Fibroblast of pulmonary artery (primary cell): Measurements from ENCODE around the gene LRRC74B.

Experiments
- DNase-seq: peaks from one replicate; pipeline ENCODE4 v3.0.0-alpha.2; 2010; ENCODE audit warnings: low read depth
- H3K4me3 ChIP-seq: replicated peaks from 2 replicates; pipeline ENCODE4 v1.5.1; 2011; ENCODE audit warnings: low read depth, mild to moderate bottlenecking, control low read depth, low read length, moderate library complexity
- CTCF ChIP-seq: IDR thresholded peaks from 2 replicates; pipeline ENCODE4 v1.5.1; 2011; ENCODE audit warnings: mild to moderate bottlenecking, control low read depth, low read length, inconsistent platforms; ENCODE audit errors: missing control alignments

LRRC74B gene

DNA sequence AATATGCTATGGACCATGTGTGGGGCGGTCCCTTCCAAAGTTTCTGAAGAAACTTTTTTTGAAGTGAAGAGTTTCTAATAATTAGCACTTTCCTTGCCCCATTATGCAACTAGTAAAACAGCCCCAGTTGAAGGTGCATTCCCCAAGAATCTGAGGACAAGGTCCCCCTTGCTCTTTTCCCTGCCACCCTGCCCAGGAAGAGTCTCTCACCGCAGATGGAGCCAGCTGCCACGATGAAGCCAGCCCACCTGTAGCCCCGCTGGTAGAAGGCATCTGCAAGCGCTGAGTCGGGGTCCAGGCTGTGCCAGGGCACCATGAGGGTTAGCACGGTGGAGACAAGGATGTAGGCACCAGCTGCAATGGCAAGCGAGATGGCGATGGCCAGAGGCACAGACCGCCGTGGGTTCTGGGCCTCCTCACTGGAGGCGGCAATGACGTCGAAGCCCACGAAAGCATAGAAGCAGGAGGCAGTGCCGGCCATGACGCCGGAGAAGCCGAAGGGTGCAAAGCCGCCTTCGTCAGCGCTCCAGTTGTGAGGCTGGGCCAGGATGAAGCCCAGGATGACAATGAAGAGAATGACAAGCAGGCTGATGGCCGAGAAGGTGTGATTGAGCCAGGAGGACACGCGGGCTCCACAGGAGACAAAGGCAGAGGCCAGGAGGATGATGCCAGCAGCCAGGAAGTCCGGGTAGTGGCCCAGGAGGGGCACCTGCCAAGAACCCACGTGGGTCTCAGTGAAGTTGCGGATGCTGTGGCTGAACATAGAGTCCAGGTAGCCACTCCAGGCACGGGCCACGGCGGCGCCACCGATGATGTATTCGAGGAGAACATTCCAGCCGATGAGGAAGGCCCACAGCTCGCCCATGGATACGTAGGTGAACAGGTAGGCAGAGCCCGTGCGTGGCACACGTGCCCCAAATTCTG lies 14.9 kb upstream of the LRRC74B start:
- no peak overlapping the region for H3K4me3 ChIP-seq
- TF ChIP-seq CTCF, result no peak
- DNase-seq, result no peak

DNA sequence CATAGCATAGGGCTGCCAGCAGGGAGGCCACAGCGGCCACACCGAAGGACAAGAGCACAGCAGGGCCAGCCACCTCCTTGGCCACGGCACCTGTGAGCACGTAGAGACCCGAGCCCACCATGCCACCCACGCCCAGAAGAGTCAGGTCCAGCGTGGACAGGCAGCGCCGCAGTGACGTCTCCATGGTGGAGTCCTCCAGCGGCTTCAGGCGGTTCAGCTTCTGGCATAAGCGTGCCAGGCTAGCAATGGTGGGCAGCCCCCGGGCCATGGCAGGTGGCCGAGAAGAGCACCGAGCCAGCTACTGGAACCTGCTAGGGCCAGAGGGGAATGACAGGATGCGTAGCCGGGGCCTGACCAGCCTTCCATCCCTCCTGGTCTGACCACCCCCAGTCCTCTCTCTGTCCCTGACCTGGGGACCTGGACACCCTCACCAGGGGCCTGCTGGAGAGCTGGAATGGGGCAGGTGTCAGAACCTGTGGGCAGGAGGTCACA lies 14.2 kb upstream of the LRRC74B start:
- no peak overlapping the region for H3K4me3 ChIP-seq
- no peak for TF ChIP-seq CTCF

DNA sequence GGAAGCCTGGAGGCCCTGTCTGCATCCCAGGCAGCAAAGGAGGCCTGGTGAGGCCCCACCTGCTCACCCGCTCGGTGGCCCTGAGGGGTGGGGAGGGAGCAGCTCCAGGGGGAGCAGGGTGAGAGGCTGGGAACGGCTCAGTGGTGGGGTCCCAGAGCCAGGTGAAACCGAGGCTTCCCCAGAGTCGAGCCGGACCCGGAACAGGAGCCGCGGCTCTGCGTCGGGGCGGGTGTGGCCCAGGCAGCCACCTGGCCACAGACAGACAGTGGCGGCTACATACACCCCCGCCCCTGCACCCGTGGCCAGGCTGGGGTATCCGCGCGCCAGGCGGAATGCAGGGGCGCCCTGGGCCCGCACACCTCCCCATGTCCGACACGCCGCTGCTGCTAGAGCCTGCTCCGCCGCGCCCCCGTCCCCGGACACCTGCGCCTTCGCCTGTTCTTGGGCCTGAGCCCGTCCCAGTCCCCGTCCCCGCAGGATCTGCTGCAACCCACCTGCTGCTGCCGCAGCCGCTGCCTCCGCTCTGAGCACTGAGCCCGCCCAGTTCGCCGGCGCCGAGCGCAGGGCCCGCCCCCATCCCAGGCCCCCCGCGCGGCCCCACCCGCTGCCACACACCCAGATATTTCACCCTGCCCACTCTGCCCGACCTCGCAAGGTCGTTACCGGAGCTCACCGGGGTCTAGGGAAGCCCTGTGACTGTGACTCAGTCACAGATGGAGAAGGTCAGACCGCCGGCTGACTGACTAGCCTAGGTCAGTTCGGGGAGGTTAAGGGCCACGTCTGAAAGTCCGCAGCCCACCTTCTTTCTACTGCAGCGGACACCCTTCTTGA lies 13.5 kb upstream of the LRRC74B start, which contains the start of gene SLC7A4:
TSS of gene SLC7A4 (minus strand) at position 525 of the 831 bp plus-strand sequence. CDS start 749 bp downstream, outside the sequence.
- no peak for DNase-seq
- no peak within 1 kb of the TSS for H3K4me3 ChIP-seq
- no peak for TF ChIP-seq CTCF

More for the DNA sequence above, 14.2 kb upstream of the LRRC74B start:
- no peak for DNase-seq

- TF ChIP-seq CTCF, result no peak
- no peak overlapping the region for H3K4me3 ChIP-seq
- DNase-seq, result no peak
These were observed 12.7 kb upstream of the LRRC74B start for GRCh38 chr22:21032868-21033688.

GRCh38 chr22:21033895-21034294 lies 11.9 kb upstream of the LRRC74B start:
- no peak for DNase-seq
- no peak for TF ChIP-seq CTCF

GRCh38 chr22:21034989-21035388 lies 10.8 kb upstream of the LRRC74B start:
- H3K4me3 ChIP-seq, result no peak overlapping the region
- no peak for DNase-seq
- TF ChIP-seq CTCF, result no peak

More at GRCh38 chr22:21033895-21034294, 11.9 kb upstream of the LRRC74B start:
- no peak overlapping the region for H3K4me3 ChIP-seq
